H1 (cell line): ENCODE results near the gene CA5A. TPM values are rescaled to one million over a fixed set of nuclear protein-coding genes. Genes with fewer than 3 reads are reported as not detected.
"Not testable (repeated sequence)": the region's sequence is repeated elsewhere in the genome, so short reads cannot be mapped to it uniquely, and the experiment has no call there.

ENCODE experiments used
- CTCF ChIA-PET: fragments of 300-600 bp; sonication (Branson Sonifier 250); formaldehyde crosslinking; loops from one replicate; lab custom pipeline; 2021; ENCODE audit not compliant: partially characterized antibody; lab: Charles Lee
- POLR2A ChIA-PET: fragments of 300-600 bp; sonication (Branson Sonifier 250); formaldehyde crosslinking; loops from one replicate; lab custom pipeline; 2021; ENCODE audit warnings: inconsistent platforms; ENCODE audit not compliant: partially characterized antibody; lab: Charles Lee
- DNase-seq, 2 experiments: peaks; one replicate each; pipeline versions ENCODE4 v3.0.0 to v3.0.0-alpha.2; 2010 to 2022; ENCODE audit warnings: low spot score in 2 of 2, low read depth in 1 of 2, mixed read lengths in 1 of 2
- FAIRE-seq: peaks from 2 replicates; lab custom pipeline; 2011; peaks lifted over from hg19 to GRCh38; lab: Jason Lieb, UNC
- H2AFZ ChIP-seq: 2 replicates; pipeline ENCODE4 v1.8.1; 2012; ENCODE audit warnings: low read length, inconsistent platforms
- H2AK5ac ChIP-seq: 2 replicates; pipeline ENCODE4 v1.6.1; 2013; ENCODE audit warnings: low read depth, low read length
- H2BK120ac ChIP-seq: replicated peaks from 2 replicates; pipeline ENCODE3; 2013; ENCODE audit warnings: low read depth, low read length, inconsistent platforms
- H2BK12ac ChIP-seq: 2 replicates; pipeline ENCODE4 v1.6.1; 2013; ENCODE audit warnings: low read depth, low read length
- H2BK15ac ChIP-seq: 2 replicates; pipeline ENCODE4 v1.6.1; 2013; ENCODE audit warnings: low read length
- H2BK20ac ChIP-seq: 2 replicates; pipeline ENCODE4 v1.6.1; 2013; ENCODE audit warnings: low read length
- H2BK5ac ChIP-seq: 2 replicates; pipeline ENCODE4 v1.6.1; 2013; ENCODE audit warnings: low read depth, low read length
- H3K14ac ChIP-seq: 2 replicates; pipeline ENCODE4 v1.6.1; 2013; ENCODE audit warnings: inconsistent platforms; ENCODE audit not compliant: insufficient read length
- H3K18ac ChIP-seq: 2 replicates; pipeline ENCODE4 v1.6.1; 2013; ENCODE audit warnings: low read length; ENCODE audit errors: extremely low read depth
- H3K23ac ChIP-seq: 2 replicates; pipeline ENCODE4 v1.6.1; 2013; ENCODE audit warnings: inconsistent platforms; ENCODE audit not compliant: insufficient read length
- H3K23me2 ChIP-seq: 2 replicates; pipeline ENCODE4 v1.6.1; 2013; ENCODE audit warnings: low read depth, low read length
- H3K27ac ChIP-seq: 2 replicates; pipeline ENCODE4 v1.6.1; 2011; ENCODE audit warnings: low read depth, low read length, inconsistent platforms
- H3K27me3 ChIP-seq, 4 experiments: replicated peaks in 1 of 4; 1 replicate in 1 of 4; 2 replicates in 3 of 4; pipeline versions ENCODE4 v1.6.1 to v1.8.1; 2011 to 2013; ENCODE audit warnings: low read length in 3 of 4, mild to moderate bottlenecking in 3 of 4, inconsistent platforms in 2 of 4, mixed read lengths in 2 of 4, moderate library complexity in 1 of 4; ENCODE audit not compliant: control insufficient read depth in 3 of 4, insufficient read depth in 3 of 4; ENCODE audit errors: extremely low read depth in 1 of 4
- H3K36me3 ChIP-seq, 4 experiments: 2 replicates each; pipeline versions ENCODE4 v1.6.1 to v1.8.1; 2011 to 2013; ENCODE audit warnings: mild to moderate bottlenecking in 4 of 4, low read length in 3 of 4, moderate library complexity in 2 of 4, control low read depth in 1 of 4, inconsistent platforms in 1 of 4; ENCODE audit not compliant: insufficient read depth in 4 of 4, control insufficient read depth in 2 of 4
- H3K4ac ChIP-seq: replicated peaks from 2 replicates; pipeline ENCODE3; 2013; ENCODE audit warnings: low read length, low read depth, mixed read lengths, inconsistent platforms; ENCODE audit not compliant: insufficient read length
- H3K4me1 ChIP-seq, 4 experiments: replicated peaks in 1 of 4; 1 replicate in 1 of 4; 2 replicates in 3 of 4; pipeline versions ENCODE4 v1.6.1 to v1.8.1; 2011 to 2013; ENCODE audit warnings: low read length in 3 of 4, inconsistent platforms in 2 of 4, mixed read lengths in 1 of 4; ENCODE audit not compliant: insufficient read depth in 4 of 4, control insufficient read depth in 3 of 4
- H3K4me2 ChIP-seq, 2 experiments: 2 replicates each; pipeline versions ENCODE4 v1.6.1 to v1.8.1; 2011 to 2013; ENCODE audit warnings: low read depth in 2 of 2, low read length in 2 of 2, control low read depth in 1 of 2, inconsistent platforms in 1 of 2, mild to moderate bottlenecking in 1 of 2; ENCODE audit not compliant: insufficient read depth in 1 of 2
- H3K4me3 ChIP-seq, 4 experiments: fragments of 200-600, 300-600 bp in 1 of 4; sonication (generic), shearing (Covaris generic), sonication (Bioruptor Twin) in 1 of 4; 2 replicates each; pipeline versions ENCODE4 v1.5.1 to v1.8.1; 2011 to 2016; ENCODE audit warnings: low read length in 4 of 4, low read depth in 3 of 4, control low read depth in 2 of 4, inconsistent platforms in 2 of 4, mild to moderate bottlenecking in 2 of 4, mixed read lengths in 1 of 4, moderate library complexity in 1 of 4; ENCODE audit not compliant: insufficient read depth in 2 of 4; ENCODE audit errors: extremely low read depth in 1 of 4
- H3K56ac ChIP-seq: replicated peaks from 2 replicates; pipeline ENCODE3; 2013; ENCODE audit warnings: low read depth, mild to moderate bottlenecking, mixed read lengths, low read length, inconsistent platforms; ENCODE audit not compliant: insufficient read length
- H3K79me1 ChIP-seq: 2 replicates; pipeline ENCODE4 v1.6.1; 2013; ENCODE audit warnings: low read depth, low read length, control low read depth
- H3K79me2 ChIP-seq, 2 experiments: 2 replicates each; pipeline versions ENCODE4 v1.6.1 to v1.8.1; 2012 to 2013; ENCODE audit warnings: low read length in 2 of 2, mild to moderate bottlenecking in 2 of 2, inconsistent platforms in 1 of 2; ENCODE audit not compliant: insufficient read depth in 2 of 2, control insufficient read depth in 1 of 2
- H3K9ac ChIP-seq, 4 experiments: replicated peaks in 1 of 4; 1 replicate in 1 of 4; 2 replicates in 3 of 4; pipeline versions ENCODE4 v1.6.1 to v1.8.1; 2011 to 2013; ENCODE audit warnings: low read depth in 3 of 4, low read length in 3 of 4, control low read depth in 2 of 4, mild to moderate bottlenecking in 2 of 4, moderate library complexity in 2 of 4, inconsistent platforms in 1 of 4; ENCODE audit errors: extremely low read depth in 1 of 4
- H3K9me3 ChIP-seq, 2 experiments: 2 replicates each; pipeline versions ENCODE4 v1.6.1 to v1.8.1; 2012 to 2013; ENCODE audit warnings: mild to moderate bottlenecking in 2 of 2, moderate library complexity in 2 of 2, control low read depth in 1 of 2, inconsistent platforms in 1 of 2, low read depth in 1 of 2, low read length in 1 of 2, mixed read lengths in 1 of 2; ENCODE audit not compliant: insufficient read depth in 2 of 2
- H4K20me1 ChIP-seq, 2 experiments: replicated peaks in 1 of 2; 2 replicates each; pipeline versions ENCODE3 to v1.8.1; 2011 to 2013; ENCODE audit warnings: inconsistent platforms in 2 of 2, low read length in 2 of 2, mild to moderate bottlenecking in 1 of 2; ENCODE audit not compliant: insufficient read depth in 2 of 2, control insufficient read depth in 1 of 2
- H4K5ac ChIP-seq: 2 replicates; pipeline ENCODE4 v1.6.1; 2013; ENCODE audit warnings: low read length, low read depth, mixed read lengths, inconsistent platforms; ENCODE audit not compliant: insufficient read length
- H4K8ac ChIP-seq: 2 replicates; pipeline ENCODE4 v1.8.0; 2013; ENCODE audit warnings: mild to moderate bottlenecking, moderate library complexity, low read length, inconsistent platforms; ENCODE audit not compliant: insufficient read depth; ENCODE audit errors: extremely low read depth
- H4K91ac ChIP-seq: replicated peaks from 2 replicates; pipeline ENCODE3; 2013; ENCODE audit warnings: low read length, mixed read lengths, inconsistent platforms; ENCODE audit not compliant: insufficient read length
- KDM1A ChIP-seq: fragments of 200-600, 300-600 bp; sonication (generic); IDR thresholded peaks from 2 replicates; pipeline ENCODE4 v1.7.1; 2016; ENCODE audit warnings: mild to moderate bottlenecking, low read length, borderline replicate concordance
- WGBS, 2 experiments: shearing (Covaris generic) in 1 of 2; methylation state at CpG; one replicate each; pipeline versions ENCODE4 v1.1.6 to v1.1.7; 2013 to 2015; ENCODE audit warnings: low lambda C conversion rate in 2 of 2, mixed read lengths in 2 of 2, inconsistent platforms in 1 of 2, low coverage in 1 of 2, missing lambda C conversion rate in 1 of 2; ENCODE audit not compliant: insufficient replicate concordance in 2 of 2, insufficient coverage in 1 of 2, insufficient read length in 1 of 2; ENCODE audit errors: extremely low coverage in 1 of 2, missing lambda C conversion rate in 1 of 2; 5-methylcytosine and 5-hydroxymethylcytosine counted together
- polyA plus RNA-seq, 7 experiments: library from polyadenylated mRNA; depleted of rRNA in 3 of 7; stranded (reverse) in 5 of 7; unstranded in 2 of 7; fragments of >200 nt in 5 of 7; fragments of 200-250 nt in 2 of 7; gene quantifications; 1 replicate in 5 of 7; 2 replicates in 1 of 7; 4 replicates in 1 of 7; pipeline versions ENCODE4 v1.2.1 to v1.2.3, GENCODE V29; 2011 to 2013; ENCODE audit warnings: missing spikeins in 2 of 7, mixed read lengths in 2 of 7
- total RNA-seq: library from RNA; stranded (reverse); fragmentation: NEBNext Ultra II Directional; extraction: Animal tissue kit (Norgen Biotek cat#: 25700); gene quantifications from 2 replicates; pipeline ENCODE4 v1.2.1, GENCODE V29; 2021

The CA5A gene
- total and polyA plus RNA-seq, 2 of the 8 experiments (the other 6 are each of a cell fraction or from before 2014, with no cell fraction given), result not detected

DNA sequence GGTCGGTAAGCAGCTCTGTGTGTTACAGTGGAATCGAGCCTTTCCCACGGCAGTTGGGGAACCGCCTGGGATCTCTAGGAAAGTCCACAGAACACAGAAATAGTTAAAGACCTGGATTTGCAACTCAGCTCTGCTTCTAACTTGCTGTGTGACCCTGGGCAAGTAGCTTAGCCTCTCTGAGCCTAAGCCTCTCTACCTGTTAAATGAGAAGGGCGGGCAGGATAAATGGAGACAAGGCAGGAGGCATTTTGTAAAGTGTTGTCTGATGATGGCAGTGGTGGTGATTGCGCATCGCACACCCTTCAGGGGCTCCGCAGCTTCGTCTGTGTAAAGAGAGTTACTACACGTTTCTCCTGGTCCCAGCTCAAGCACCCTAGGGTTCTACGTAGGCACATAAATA, 28.2 kb downstream of the CA5A start:
- H2BK12ac ChIP-seq, H3K23ac ChIP-seq, H3K18ac ChIP-seq, H3K4ac ChIP-seq, H3K79me2 ChIP-seq, H3K36me3 ChIP-seq, H2AFZ ChIP-seq, H3K4me2 ChIP-seq, H4K20me1 ChIP-seq, DNase-seq, H2BK5ac ChIP-seq, H2BK15ac ChIP-seq, H3K56ac ChIP-seq, H2AK5ac ChIP-seq, H3K14ac ChIP-seq, H3K79me1 ChIP-seq, H4K8ac ChIP-seq, H3K23me2 ChIP-seq, POLR2A ChIA-PET, FAIRE-seq, H4K5ac ChIP-seq, H3K9me3 ChIP-seq, H3K27me3 ChIP-seq, H3K4me1 ChIP-seq, H4K91ac ChIP-seq, H3K27ac ChIP-seq, H2BK20ac ChIP-seq, H3K4me3 ChIP-seq, H3K9ac ChIP-seq, H2BK120ac ChIP-seq: not testable (repeated sequence)
- TF ChIP-seq KDM1A, result peak; percentile 18; the same call in 1 of the 2 replicates
- CTCF ChIA-PET, result interaction anchor here (0.7 to 5.4 kb wide), 14 partner anchors 10 to 128 kb away, joined by 3 to 44 read pairs (median 4); no protein-coding TSS in a partner anchor
- 94% methylated on average over 11 of the region's 11 CpGs; no CpG with 5 or more reads in 1 of the 2 experiments for WGBS, 2 experiments

DNA sequence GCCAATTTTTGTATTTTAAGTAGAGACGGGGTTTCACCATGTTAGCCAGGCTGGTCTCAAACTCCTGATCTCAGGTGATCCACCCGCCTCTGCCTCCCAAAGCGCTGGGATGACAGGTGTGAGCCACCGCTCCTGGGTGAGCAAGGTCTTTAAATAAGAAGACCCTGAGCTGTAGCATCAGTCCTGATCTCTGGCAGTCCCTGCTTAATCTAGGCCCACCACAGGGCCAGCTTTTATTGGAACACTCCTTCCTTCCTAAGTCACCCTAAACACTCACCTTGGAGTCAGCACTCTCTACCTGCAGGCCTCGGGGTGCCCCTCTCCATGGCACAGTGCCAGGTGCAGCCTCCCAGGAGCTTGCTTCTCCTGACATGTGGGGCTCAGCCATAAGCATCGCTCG, 30.8 kb downstream of the CA5A start:
- not testable (repeated sequence) for H3K36me3 ChIP-seq, H4K5ac ChIP-seq, H4K20me1 ChIP-seq, H3K27ac ChIP-seq, H2BK5ac ChIP-seq, H3K79me2 ChIP-seq, H3K56ac ChIP-seq, H3K23ac ChIP-seq, H3K27me3 ChIP-seq, H3K4me1 ChIP-seq, H3K79me1 ChIP-seq, DNase-seq, H3K9me3 ChIP-seq, H4K91ac ChIP-seq, H3K18ac ChIP-seq, H3K14ac ChIP-seq, H3K4me2 ChIP-seq, H4K8ac ChIP-seq, H2AK5ac ChIP-seq, FAIRE-seq, H3K4me3 ChIP-seq, H3K4ac ChIP-seq, H3K23me2 ChIP-seq, H2BK120ac ChIP-seq, H2BK12ac ChIP-seq, H3K9ac ChIP-seq, H2BK20ac ChIP-seq, H2BK15ac ChIP-seq, H2AFZ ChIP-seq
- POLR2A ChIA-PET, result interaction anchor here (0.6 to 2.0 kb wide), 4 partner anchors 37 to 96 kb away, joined by 3 to 7 read pairs (median 3); partner anchors contain the start of gene SLC7A5
- CTCF ChIA-PET, result interaction anchor here (0.7 to 5.4 kb wide), 18 partner anchors 9 to 714 kb away, joined by 3 to 44 read pairs (median 5); no protein-coding TSS in a partner anchor
- WGBS, 2 experiments, result 92% methylated on average over 7 of the region's 7 CpGs; no CpG with 5 or more reads in 1 of the 2 experiments
